ENCODE results near the gene S1PR3.

Gene S1PR3

DNA sequence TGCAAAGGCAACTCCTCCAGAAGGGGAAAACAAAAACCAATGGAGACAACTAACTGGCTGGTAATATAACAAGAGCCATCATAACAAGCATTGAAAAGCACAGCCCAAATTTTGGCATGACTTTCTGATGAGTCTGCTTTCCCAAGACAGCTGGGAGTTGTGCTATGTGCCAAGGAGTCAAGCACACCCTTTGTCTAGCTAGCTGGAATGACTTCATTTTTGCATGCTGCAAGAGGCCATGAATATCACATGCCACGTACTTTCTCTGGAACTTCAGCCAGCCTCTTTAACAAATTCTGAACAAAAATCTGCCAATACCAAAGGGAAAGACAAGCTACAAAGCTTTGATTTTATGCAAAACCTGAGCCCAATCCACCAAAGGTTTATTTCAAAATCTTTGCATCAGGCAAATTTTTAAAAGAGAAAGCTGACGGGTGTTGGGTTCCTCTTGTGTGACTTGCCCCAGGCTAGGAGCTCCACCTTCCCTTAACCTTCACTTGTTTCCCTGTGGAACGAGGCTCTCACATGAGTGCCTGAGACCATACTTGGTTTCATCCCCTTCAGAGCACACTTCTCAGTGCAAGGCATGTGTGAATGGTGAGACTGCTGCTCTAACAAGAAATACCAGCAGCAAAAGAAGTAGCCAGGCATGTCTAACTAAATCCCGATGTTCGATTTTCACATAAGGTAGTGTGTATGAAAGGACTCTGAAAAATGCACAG is 47.3 kb downstream of the S1PR3 start:
- DNase-seq (ENCODE audit: low read depth), result peak; percentile 96

DNA sequence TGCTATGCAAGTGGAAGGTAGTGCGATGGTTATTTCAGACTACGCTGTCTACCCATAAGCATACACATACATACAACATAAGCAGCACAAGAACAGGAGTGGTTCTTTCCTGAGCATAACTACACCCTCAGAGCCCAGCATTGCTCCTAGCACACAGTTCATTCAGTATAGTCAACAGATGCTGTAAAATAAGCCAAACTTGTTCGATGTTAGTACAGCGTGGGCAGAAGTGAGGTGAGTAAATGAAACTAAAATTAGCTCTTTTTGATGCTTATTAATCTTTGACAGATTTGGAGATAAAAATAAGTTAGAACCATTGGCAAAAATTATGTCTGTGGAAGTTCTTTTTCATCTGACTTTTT is 47.8 kb downstream of the S1PR3 start:
- no peak for DNase-seq (ENCODE audit: low read depth)

DNA sequence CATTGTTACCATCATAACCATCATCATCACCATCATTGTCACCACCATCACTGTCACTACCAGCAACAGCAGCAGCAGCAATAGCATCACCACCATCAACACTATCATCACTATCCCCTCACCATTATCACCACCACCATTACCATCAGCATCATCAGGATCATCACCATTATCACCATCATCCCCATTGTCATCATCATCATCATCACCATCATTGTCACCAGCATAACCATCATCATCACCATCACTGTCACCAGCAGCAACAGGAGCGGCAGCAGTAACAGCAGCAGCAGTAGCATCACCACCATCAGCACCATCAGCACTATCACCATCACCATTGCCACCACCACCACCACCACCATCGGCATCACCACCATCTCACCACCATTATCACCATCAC is 48.4 kb downstream of the S1PR3 start:
- DNase-seq (ENCODE audit: low read depth), result no peak

DNA sequence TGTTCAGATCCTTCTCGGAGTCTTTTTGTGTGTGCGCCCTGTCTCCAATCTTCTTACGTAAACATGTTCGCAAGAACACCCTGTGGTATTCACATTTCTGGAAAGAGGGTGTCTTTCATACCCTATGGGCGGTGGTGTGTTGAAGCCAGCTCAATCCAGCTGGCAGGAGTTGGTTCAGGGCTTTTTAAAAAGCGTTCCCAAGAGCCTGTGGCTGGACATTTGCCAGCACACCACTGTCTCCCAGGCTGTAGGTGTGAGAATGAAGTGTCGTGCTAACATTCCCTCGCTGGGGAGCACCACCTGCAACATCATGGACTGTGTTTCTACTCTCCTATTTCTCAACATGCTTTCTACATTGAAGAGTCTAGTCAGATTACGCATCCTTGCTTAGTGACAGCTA is 51.7 kb downstream of the S1PR3 start:
- no peak for DNase-seq (ENCODE audit: low read depth)

GRCh38 chr9:89044104-89044503 is 52.8 kb downstream of the S1PR3 start:
- DNase-seq (ENCODE audit: low read depth), result no peak

- DNase-seq (ENCODE audit: low read depth), result no peak
Measured at GRCh38 chr9:89044881-89045280, 53.6 kb downstream of the S1PR3 start.

DNA sequence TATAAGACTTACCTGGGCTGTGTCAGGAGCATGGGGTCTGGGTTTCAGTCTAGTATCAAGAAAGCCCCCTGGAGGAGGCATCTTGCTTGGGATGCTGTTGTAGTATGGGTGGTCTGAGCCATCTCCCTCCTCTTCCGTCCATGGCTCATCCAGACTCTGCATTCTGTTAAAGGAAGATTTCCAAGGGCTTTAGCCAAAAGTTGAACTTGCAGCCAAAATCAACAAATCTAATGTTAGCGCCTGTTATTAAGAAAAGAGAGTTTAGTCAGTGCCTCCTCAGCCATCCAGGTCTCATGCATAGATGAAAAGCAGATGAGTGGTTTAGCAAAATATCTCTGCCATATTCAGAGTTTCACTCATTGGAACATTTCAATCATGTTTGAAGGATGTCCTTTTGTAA is 55.6 kb downstream of the S1PR3 start:
- peak; percentile 84 for DNase-seq (ENCODE audit: low read depth)

DNA sequence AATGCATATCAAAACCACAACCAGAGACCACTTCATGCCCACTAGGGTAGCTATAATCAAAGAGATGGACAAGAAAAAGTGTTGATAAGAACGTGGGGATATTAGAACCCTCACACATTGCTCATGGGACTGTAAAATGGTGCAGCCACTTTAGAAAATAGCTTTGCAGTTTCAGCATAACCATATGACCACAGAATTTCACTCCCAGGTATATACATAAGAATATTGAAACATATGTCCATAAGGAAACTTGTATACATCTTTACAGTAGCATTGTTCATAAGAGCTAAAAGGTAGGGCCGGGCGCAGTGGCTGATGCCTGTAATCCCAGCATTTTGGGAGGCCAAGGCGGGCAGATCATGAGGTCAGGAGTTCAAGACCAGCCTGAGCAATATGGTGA is 56.4 kb downstream of the S1PR3 start:
- DNase-seq (ENCODE audit: low read depth), result no peak

GRCh38 chr9:89048616-89049015 is 57.3 kb downstream of the S1PR3 start:
- no peak for DNase-seq (ENCODE audit: low read depth)

GRCh38 chr9:89049646-89050045 is 58.4 kb downstream of the S1PR3 start:
- no peak for DNase-seq (ENCODE audit: low read depth)

GRCh38 chr9:89051421-89052025 is 60.3 kb downstream of the S1PR3 start:
- no peak for DNase-seq (ENCODE audit: low read depth)

DNA sequence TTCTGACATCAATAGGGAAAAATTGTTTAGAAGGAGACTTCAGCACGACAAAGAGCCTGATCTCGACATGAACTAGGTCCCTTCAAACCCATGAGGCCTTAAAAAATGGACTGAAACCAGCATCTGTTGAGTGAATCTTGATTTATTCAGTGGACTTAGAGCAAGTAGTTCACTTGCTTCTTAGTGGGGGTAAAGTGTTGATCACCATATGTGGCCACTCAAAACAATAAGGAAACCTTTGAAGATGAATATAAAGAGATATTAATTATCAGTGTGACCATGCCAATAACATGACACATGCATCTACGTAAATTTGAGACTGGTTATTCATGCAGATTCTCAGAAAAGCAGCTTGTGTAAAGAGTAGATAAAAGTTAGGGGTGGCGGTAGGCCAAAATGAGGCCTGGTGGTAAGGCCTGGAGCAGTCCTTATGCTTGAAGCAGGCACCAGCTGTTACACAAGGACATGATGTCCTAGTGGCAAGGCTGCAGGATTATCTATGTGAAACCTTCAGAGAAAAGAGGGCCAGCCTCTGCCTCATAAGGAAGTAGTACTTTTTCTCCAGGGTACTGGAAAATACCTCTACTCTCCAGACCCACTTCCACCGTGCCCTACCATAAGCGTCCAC is 61.3 kb downstream of the S1PR3 start:
- DNase-seq (ENCODE audit: low read depth), result no peak

DNA sequence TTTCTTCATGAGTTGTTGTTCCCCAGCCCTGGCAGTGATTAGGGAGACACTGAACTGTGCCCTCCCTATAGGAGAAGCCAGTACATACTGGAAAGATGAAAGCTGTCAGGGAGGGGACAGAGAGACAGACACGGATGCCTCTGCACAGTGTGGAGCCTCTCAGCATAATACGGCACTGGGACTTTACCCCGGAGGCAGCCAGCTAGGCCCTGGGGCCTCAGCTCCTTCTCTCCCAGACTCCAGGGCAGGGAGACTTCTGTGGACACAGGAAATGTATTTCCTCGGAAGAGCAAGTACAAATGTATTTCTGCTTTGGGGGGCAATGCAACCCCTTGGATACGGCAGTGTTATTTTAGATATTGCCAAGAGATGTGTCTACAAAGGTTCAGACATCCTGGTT is 62.0 kb downstream of the S1PR3 start:
- DNase-seq (ENCODE audit: low read depth), result no peak

Data from stromal cell of bone marrow (primary cell).